Testis (tissue), 2 donors: Measurements from ENCODE around the gene HERPUD1.

ENCODE experiments used
- CTCF ChIP-seq, 3 experiments: fragments of 450-650 bp in 2 of 3; fragments of 200-600 bp in 1 of 3; sonication (generic) in 1 of 3; IDR thresholded peaks; one replicate each; pipeline ENCODE4 v1.5.1; 2016 to 2019; ENCODE audit warnings: antibody characterized with exemption in 3 of 3, mild to moderate bottlenecking in 2 of 3, moderate library complexity in 1 of 3
- POLR2A ChIP-seq: fragments of 450-650 bp; IDR thresholded peaks from one replicate; pipeline ENCODE4 v1.6.1; 2017; ENCODE audit warnings: antibody characterized with exemption, mild to moderate bottlenecking, moderate library complexity

- TF ChIP-seq CTCF (IDR thresholded peaks at IDR 0.05) (no peak), POLR2A (no peak)
These were observed 54.4 kb downstream of the HERPUD1 start for GRCh38 chr16:56986361-56986760.
